NCI-H524 treated with DMSO at 0.1 percent for 48 hours (cell line): ENCODE data around the gene DHX35.

Experiments
- DNase-seq: peaks from one replicate; lab custom pipeline; 2025; lab: John Stamatoyannopoulos, UW

The DHX35 gene

DNA sequence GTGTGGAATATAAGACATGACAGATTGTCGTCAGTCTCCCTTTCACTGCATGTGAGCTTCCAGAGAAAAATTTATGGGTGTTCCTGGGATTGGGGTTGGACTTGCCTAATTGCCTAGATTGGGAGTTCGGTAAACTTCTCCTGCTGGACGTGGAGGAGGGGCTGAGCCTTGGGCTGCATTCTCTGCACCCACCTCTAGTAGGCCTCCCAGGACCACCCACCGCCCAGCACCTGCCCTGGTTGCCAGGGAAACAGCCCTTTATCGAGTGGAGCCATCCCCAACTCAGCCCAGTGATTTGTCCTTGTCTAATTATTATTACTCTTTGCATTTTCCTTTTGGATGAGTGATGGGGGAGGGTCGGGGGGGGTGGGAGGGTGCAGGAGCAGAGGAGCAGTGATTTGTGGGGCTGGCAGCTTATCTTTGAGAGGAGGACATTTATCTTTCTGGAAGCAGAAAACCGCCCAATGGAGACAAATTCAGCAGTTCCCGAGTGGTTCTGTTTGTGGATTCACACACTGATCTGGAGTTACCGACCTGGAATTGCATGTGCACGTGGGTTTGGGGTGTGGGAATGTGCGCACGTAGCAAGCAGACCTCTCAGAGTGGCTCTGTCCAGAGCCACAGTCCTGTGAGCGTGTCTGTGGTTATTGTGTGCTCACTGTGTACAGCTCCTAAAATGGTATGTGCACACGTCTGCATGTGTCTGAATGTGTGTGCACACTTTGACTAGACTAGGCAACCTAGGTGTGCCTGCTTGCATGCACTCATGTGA is 104.5 kb downstream of the DHX35 start:
- no peak for DNase-seq

DNA sequence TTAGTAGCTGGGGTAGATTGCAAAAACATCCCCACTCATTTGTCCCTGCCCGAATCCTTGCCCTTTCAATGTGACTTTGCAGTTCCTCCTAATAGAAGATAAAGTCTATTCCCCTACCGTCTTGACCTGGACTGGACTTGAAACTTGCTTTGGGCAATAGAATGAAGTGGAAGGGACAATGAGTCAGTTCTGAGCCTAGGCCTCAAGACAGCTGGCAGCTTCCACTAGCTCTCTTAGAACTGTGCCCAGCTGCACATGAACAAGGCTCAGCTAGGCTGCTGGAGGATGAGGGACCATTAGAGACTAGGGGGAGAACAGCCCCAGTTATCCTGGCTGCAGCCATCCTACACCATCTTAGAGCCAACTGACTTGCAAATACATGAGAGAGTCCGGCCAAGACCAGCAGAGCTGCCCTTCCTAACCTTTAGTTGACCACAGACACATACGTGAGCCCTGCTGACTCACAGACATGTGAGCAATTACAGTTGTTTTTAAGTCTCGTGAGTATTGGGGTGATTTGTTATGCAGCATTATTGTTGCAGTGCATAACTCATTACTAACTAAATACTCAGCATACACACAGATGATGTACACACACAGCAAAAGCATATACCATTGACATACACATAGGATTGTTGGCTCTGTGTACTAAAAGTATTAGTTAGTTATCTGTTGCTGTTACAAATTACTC is 105.5 kb downstream of the DHX35 start:
- no peak for DNase-seq

DNA sequence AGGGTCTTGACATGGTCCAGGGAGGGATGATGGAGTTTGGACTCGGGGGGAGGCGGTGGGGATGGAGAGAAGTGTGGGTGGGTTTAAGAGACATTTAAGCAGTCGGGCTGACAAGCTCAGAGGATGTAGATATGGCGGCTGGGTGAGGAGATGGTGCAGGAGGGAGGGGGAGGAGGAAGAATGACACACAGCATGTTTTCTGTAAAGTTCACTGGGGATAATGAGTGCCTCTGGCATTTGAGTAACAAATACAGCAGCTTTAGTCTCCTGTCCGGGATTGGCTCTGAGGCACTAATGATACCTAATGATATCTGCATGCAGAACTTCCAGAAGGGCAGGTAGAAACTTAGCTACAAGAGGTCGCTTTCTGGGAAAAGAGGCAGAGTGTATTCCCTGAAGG is 107.8 kb downstream of the DHX35 start:
- DNase-seq, result no peak

DNA sequence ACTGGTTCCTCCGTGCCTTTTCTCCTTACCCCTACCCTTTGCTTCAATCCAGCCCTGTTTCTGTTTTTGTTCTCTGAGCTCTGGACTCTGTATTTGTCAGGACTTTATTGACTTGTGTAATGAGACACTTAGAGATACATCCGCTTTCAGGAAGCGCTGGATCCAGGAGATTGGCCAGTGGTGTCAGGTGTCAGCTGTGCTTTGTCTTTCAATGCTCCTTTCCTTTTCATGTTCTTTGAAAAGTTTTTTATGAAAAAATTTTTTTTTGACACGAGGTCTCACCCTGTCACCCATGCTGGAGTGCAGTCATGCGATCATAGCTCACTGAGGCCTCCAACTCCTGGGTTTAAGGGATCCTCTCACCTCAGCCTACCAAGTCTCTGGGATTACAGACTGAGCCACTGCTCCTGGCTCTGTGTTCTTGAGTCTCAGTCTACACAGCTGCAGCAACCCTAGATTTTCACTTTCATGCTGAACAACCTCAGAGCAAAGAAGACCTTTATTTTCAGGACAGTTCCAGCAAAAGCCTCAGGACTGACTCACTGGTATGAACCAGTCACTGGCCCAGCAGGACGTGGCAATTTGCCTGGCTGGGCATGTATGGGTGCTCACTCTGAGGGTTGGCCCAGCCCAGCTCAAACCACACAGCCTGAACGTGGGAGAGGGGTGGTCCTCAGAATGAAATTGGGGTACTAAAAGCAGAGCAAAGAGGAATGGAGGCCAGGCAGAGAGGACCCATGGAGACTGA is 108.5 kb downstream of the DHX35 start:
- DNase-seq, result no peak

DNA sequence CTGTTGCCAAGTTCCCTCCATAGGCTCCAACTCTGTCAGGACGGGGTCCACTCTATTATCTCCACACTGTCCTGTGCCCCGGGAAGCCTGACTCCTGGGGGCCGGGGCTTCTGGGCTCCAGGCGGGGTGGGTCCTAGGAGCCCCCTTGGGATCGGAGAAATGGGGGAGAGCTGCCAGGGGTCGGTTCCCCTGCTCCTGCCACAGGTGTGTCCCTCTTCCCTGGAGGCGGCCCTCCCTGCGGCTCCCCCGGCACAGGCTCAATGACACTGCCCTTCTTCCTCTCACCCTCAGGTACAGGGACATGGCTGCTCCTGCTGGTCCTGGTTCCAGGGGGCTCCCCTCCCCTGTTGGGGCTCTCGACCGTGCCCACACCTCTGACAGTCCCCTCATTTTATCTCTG is 110.0 kb downstream of the DHX35 start:
- DNase-seq, result no peak

DNA sequence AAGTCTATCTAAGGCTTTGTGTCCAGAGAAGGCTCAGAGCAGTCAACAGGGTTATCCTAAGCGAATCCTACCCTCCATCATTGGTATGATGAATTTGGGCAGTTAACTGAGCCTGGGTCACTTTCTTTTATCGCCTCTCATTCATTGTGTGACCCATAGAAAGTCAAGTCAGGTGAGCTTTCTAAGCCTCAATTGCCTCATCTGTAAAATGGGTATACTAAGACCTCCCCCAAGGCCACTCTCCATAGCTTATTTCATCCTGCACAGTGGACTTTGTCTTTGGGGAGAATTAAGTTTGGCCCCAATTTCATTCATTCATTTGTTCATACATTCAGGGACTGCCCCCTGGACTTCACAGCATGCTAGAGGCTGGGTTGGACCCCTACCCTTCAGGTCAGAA is 110.5 kb downstream of the DHX35 start:
- no peak for DNase-seq

DNA sequence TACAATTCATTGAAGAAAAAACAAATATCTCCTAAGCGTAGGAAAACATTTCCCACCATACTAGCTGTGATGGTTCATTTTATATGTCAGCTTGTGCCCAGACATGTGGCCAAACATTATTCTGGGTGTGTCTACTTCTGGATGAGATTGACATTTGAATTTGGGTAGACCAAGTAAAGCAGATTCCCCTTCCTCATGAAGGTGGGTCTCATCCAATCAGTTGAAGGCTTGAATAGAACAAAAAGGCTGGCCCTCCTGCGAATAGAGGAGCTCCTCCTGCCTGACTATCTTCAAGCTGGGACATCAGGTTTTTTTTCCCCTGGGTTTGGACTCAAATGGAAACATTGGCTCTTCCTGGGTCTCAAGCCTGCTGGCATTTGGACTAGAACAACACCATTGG is 113.6 kb downstream of the DHX35 start:
- DNase-seq, result no peak

DNA sequence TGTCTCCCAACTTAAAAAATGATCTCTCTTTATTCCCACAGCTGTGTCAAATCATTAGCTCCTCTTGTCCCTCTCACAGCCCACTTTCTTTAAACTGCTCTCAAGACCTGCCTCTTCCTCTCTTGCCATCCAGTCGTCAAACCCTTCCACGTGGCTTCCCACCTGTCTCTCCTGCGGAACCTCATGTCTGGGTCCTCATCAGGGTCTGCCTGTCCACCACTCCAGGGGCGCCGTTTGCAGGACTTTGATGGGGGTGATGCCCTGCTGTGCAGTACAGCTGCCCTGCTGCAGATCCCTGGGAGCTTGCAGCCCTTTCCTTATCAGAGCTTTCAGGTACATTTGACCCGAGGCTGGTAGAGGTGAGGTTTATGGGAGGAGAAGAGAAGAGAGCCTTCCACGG is 114.8 kb downstream of the DHX35 start:
- no peak for DNase-seq

DNA sequence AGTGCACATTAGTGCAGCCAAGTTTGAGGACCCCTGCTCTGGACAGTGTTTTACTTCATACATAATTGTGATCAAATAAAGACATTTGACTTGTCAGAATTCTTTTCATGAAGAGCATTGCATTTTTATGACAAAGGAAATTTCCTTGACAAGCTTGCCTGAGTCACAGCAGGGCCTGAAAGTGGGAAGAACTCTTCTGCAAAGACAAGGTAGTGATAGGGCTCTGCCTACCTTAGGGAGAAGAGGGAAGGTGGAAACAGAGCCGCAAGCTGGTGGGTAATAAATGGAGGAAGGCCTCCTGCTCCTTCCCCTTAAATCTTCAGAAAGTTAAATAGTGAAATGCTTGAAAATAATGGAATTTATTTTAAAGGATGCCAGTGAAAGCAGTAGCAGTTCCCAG is 118.2 kb downstream of the DHX35 start:
- DNase-seq, result no peak

DNA sequence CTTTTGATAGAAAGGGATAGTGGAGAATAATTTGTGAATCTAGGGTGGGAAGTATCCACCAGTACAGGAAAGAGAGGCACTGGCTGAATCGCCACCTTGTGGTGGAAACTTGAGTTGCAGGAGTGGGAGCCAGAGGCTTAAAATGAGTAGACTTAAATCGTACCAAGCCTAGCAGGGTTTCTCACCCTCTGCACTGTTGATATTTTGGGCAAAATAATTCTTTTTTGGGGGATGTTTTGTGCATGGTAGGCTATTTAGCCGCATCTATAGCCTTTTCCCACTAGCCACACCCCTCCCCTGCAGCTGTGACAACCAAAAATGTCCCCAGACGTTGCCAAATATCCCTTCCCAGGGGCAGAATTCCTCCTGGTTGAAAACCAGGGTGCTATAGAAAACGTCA is 119.1 kb downstream of the DHX35 start:
- DNase-seq, result no peak

DNA sequence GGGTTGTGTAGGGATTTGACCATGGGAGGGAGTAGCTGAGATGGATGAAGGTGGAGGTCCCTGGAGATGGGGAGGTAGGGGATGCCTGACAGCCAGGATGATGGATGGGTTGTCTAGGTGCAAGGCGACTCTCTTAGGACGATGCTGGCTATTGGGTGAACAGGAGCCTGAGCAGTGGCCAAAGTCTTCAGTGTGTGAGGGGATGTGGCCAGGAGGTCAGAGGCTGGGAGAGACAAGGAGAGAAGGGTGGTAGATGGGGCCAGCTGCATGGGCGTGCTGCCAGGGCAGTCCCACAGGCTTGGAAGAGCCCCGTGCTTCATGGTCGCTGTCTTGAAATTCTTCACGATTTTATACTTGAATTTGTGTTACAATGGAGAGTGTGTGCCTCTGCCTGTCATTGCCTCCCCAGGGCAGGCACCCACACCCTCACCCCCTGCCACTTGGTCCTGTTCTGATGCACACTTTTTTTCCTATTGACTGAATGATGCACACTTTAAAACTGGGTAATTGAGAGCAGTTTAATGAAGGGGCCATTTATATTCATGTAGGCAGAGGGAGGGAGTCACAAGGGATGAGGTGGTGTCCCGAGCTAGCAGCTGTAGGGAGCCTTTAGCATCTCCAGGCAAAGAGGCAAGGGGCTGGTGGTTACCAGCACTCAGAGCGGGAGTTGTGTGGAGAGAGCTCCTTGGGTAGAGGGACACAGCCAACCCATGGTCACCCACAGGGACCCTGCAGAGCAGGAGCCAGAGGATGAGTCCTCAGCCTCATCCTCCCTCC is 120.7 kb downstream of the DHX35 start:
- no peak for DNase-seq

DNA sequence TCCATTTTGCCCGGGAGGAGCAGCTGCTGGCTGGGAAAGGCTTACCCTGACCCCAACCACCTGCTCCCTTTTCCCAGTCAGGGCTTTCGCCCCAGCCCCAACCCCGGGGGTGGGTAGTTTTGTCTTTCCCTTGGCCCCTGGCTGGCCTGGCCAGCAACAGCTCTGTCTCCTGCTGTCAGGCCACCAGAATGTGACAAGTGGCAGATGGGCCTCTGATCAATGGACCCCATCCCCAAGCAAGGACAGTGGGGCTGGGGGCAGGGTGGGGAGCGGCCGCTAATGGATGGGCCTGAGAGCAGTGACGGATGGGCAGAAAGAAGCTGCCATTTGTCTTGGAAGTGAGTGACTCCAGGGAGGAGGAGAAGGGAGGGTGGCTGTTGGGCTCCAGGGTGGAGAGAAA is 121.6 kb downstream of the DHX35 start:
- DNase-seq, result no peak

DNA sequence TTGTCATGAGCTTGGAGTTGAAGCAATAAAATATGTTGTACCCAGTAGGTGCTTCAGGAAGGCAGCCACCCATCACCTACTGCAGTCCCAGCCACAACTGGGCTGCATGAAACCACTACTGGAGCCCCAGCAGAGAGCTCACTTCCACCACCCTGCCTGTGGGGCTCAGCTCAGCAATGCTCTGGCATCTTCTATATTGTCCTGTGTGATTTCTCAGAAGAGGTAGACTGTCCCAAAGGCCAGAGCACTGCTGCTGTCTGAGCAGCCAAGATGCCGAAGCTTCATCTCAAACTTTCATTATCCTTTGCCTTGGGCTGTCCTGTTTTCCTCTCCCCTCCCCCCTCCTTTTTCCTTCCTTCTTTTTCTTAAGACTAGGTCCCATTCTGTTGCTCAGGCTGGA is 126.9 kb downstream of the DHX35 start:
- DNase-seq, result no peak
